KBM-7 (cell line): ENCODE measurements around the gene PRR36.
A peak's percentile ranks its signal among the peaks of the same experiment; 100 is the strongest.

Experiments
- DNase-seq: peaks from one replicate; pipeline ENCODE4 v3.0.0-alpha.2; 2015
- in situ Hi-C: fragments of 300-500 bp; cut with MboI; formaldehyde crosslinking; loops from 2 replicates; pipeline ENCODE4 v1.14.3; 2020; ENCODE audit warnings: low sequenced_read_pairs, low pct_unique_long_range_greater_than_20kb, mixed read lengths

Gene PRR36

GRCh38 chr19:7831452-7831851 lies 42.7 kb downstream of the PRR36 start:
- DNase-seq = peak; percentile 21
- in situ Hi-C loops = no loop called here

GRCh38 chr19:7830823-7831222 lies 43.4 kb downstream of the PRR36 start:
- in situ Hi-C loops = no loop called here
- DNase-seq = no peak

GRCh38 chr19:7830272-7830771 lies 43.9 kb downstream of the PRR36 start:
- in situ Hi-C loops = no loop called here
- DNase-seq = no peak

- DNase-seq = peak; percentile 100
- in situ Hi-C loops = no loop called here
Measured at GRCh38 chr19:7829561-7830271, 44.5 kb downstream of the PRR36 start, which contains the start of gene EVI5L. EVI5L (plus strand) TSS chr19:7830218; CDS start chr19:7846543, 16,325 bp downstream.

GRCh38 chr19:7829166-7829520 lies 45.0 kb downstream of the PRR36 start:
- in situ Hi-C loops = no loop called here
- DNase-seq = no peak

- in situ Hi-C loops = no loop called here
- no peak for DNase-seq
Measured at GRCh38 chr19:7823686-7824301, 50.4 kb downstream of the PRR36 start.

GRCh38 chr19:7822910-7823515 lies 51.2 kb downstream of the PRR36 start:
- DNase-seq = no peak
- in situ Hi-C loops = no loop called here

- no peak for DNase-seq
- in situ Hi-C loops = no loop called here
Measured at GRCh38 chr19:7820588-7820987, 53.6 kb downstream of the PRR36 start.

GRCh38 chr19:7819337-7819736 lies 54.9 kb downstream of the PRR36 start:
- in situ Hi-C loops = no loop called here
- DNase-seq = no peak

GRCh38 chr19:7818806-7819205 lies 55.4 kb downstream of the PRR36 start:
- no peak for DNase-seq
- in situ Hi-C loops = no loop called here
